ENCODE measurements around the gene NEUROG2. TPM values are rescaled to one million over a fixed set of nuclear protein-coding genes. Genes with fewer than 3 reads are reported as not detected.
A peak's percentile ranks its signal among the peaks of the same experiment; 100 is the strongest.
"Not testable (repeated sequence)": the region's sequence is repeated elsewhere in the genome, so short reads cannot be mapped to it uniquely, and the experiment has no call there.

Gene NEUROG2
- total and polyA plus RNA-seq, 2 donors (not counting 3 experiments of a cell fraction or from before 2014, with no cell fraction given): not detected

DNA sequence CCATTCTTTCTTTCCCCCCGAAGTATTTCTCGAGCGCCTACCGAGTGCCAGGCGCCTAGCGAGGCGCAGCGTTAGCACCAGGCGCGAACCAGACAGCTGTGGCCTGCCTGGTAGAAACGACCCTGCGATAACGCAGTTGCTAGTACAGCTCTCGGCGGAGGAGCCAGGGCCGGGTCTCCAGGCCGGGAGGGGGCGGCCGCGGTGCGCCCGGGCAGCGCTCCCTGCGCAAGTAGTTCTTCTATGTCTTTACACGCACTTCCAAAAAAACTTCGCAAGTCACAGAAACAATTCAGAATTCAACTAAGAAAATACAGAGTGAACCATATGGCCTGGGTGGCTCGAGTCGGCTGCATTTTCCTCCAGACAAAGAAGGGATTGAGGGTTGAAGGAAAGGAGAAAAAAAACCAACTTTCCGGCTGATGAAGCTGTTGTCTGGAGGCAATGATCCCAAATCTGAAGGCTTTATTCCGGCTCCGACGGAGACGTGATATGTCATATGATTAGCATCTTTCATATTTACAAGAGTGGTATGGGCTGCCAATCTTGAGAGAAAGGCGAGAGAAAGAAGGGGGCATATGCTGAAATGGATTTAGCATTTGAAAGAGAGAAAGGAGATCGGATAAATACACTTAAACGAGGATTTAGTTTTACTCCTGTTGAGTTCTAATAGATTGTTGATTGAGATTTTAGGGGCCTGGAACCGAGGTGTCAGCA is 7.2 kb upstream of the NEUROG2 start:
- Histone ChIP-seq H2AFZ (ENCODE audit: low read depth, low read length) (peak overlapping the region; percentile 30), H3K9me1 (replicated peaks; ENCODE audit: control insufficient read depth, extremely low read depth, insufficient read depth, low read length) (no peaks in the 10 kb centered on the region), H3K27me3 (ENCODE audit: control insufficient read depth in 2 of 2, insufficient read depth in 2 of 2, low read length in 2 of 2) (peaks cover 68 to 90% of the 10 kb centered on the region in 2 experiments), H3K4me3 (replicated peaks in 1 of 3; ENCODE audit: insufficient read depth in 1 of 3, low read depth in 1 of 3, low read length in 3 of 3) (peak overlapping the region; percentile 1 to 56 (median 18)), H3K9ac (replicated peaks; ENCODE audit: extremely low read depth, insufficient read depth, low read length) (no peak overlapping the region), H4K20me1 (replicated peaks; ENCODE audit: control insufficient read depth, extremely low read depth, insufficient read depth, low read length) (peaks cover 3% of the 10 kb centered on the region), H3K9me3 (replicated peaks; ENCODE audit: control insufficient read depth, insufficient read depth, low read length) (no peaks in the 10 kb centered on the region), H3K4me2 (ENCODE audit: insufficient read depth, low read length) (peak overlapping the region; percentile 80), H3K4me1 (ENCODE audit: control insufficient read depth, extremely low read depth, insufficient read depth, low read length) (peaks cover 10% of the 10 kb centered on the region), H3K79me2 (ENCODE audit: control insufficient read depth, insufficient read depth, low read length) (no peaks in the 10 kb centered on the region), H3K36me3 (ENCODE audit: control insufficient read depth in 2 of 2, extremely low read depth in 1 of 2, insufficient read depth in 2 of 2, low read length in 2 of 2) (no peaks in the 10 kb centered on the region), H3K27ac (ENCODE audit: insufficient read depth, low read depth, low read length) (no peak overlapping the region)
- dilution Hi-C loops (cut with MboI; ENCODE audit: extremely low pct_ligation_motif_present, low sequenced_read_pairs): no loop called here
- intact Hi-C loops (cut with micrococcal nuclease): loop anchor here (1.0 to 5.0 kb wide), 6 partner anchors 81 to 461 kb away; partner anchors contain the start of genes AP1AR, LARP7 and ZGRF1
- ChIA-PET CTCF (interaction anchor here (0.6 to 4.0 kb wide), 14 partner anchors 8 to 424 kb away, joined by 3 to 23 read pairs (median 5); no protein-coding TSS in a partner anchor), POLR2A (no interaction called here)
- FAIRE-seq: peak; percentile 62
- peak; percentile 49 for DNase-seq (ENCODE audit: low read depth, low spot score)
- TF ChIP-seq POLR2A (IDR thresholded peaks at IDR 0.05; ENCODE audit: low read depth, low read length) (no peak), EZH2 (IDR thresholded peaks at IDR 0.05; ENCODE audit: borderline replicate concordance, low read depth, low read length, severe bottlenecking) (peak; percentile 44)
- TF ChIP-seq, protein P1, sequence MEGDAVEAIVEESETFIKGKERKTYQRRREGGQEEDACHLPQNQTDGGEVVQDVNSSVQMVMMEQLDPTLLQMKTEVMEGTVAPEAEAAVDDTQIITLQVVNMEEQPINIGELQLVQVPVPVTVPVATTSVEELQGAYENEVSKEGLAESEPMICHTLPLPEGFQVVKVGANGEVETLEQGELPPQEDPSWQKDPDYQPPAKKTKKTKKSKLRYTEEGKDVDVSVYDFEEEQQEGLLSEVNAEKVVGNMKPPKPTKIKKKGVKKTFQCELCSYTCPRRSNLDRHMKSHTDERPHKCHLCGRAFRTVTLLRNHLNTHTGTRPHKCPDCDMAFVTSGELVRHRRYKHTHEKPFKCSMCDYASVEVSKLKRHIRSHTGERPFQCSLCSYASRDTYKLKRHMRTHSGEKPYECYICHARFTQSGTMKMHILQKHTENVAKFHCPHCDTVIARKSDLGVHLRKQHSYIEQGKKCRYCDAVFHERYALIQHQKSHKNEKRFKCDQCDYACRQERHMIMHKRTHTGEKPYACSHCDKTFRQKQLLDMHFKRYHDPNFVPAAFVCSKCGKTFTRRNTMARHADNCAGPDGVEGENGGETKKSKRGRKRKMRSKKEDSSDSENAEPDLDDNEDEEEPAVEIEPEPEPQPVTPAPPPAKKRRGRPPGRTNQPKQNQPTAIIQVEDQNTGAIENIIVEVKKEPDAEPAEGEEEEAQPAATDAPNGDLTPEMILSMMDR (IDR thresholded peaks at IDR 0.05; ENCODE audit: extremely low read depth in 1 of 2, insufficient read depth in 1 of 2, low read depth in 1 of 2, low read length in 2 of 2): peak; percentile 27 to 47
- BruUV-seq (replicated peaks): no TSS peak

DNA sequence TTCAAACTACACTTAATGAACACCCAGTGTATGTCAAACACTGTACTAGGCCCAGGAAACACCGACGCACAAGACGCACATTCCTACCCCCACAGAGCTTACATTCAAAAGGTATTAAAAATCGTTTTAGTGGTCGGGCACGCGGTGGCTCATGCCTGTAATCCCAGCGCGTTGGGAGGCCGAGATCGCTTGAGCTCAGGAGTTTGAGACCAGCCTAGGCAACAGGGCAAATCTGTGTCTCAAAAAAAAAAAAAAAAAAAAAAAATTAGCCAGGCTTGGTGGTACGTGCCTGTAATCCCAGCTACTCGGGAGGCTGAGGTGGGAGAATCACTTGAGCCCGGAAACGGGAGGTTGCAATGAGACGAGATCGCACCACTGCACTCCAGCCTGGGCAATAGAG is 6.5 kb upstream of the NEUROG2 start:
- H3K9me1 ChIP-seq (replicated peaks; ENCODE audit: control insufficient read depth, extremely low read depth, insufficient read depth, low read length); FAIRE-seq; H3K4me3 ChIP-seq (replicated peaks in 1 of 3; ENCODE audit: insufficient read depth in 1 of 3, low read depth in 1 of 3, low read length in 3 of 3); dilution Hi-C loops (cut with MboI; ENCODE audit: extremely low pct_ligation_motif_present, low sequenced_read_pairs); H3K79me2 ChIP-seq (ENCODE audit: control insufficient read depth, insufficient read depth, low read length); H4K20me1 ChIP-seq (replicated peaks; ENCODE audit: control insufficient read depth, extremely low read depth, insufficient read depth, low read length); H3K9ac ChIP-seq (replicated peaks; ENCODE audit: extremely low read depth, insufficient read depth, low read length); H3K4me2 ChIP-seq (ENCODE audit: insufficient read depth, low read length); H3K9me3 ChIP-seq (replicated peaks; ENCODE audit: control insufficient read depth, insufficient read depth, low read length); BruUV-seq (replicated peaks); H3K36me3 ChIP-seq (ENCODE audit: control insufficient read depth in 2 of 2, extremely low read depth in 1 of 2, insufficient read depth in 2 of 2, low read length in 2 of 2); H3K27ac ChIP-seq (ENCODE audit: insufficient read depth, low read depth, low read length); H3K4me1 ChIP-seq (ENCODE audit: control insufficient read depth, extremely low read depth, insufficient read depth, low read length); DNase-seq (ENCODE audit: low read depth, low spot score); H2AFZ ChIP-seq (ENCODE audit: low read depth, low read length): not testable (repeated sequence)
- POLR2A ChIA-PET: interaction anchor here (0.7 kb wide), 1 partner anchor 11 kb away, joined by 6 read pairs; no protein-coding TSS in a partner anchor
- CTCF ChIA-PET: interaction anchor here (0.6 to 4.0 kb wide), 11 partner anchors 9 to 423 kb away, joined by 3 to 23 read pairs (median 5); no protein-coding TSS in a partner anchor
- intact Hi-C loops (cut with micrococcal nuclease): loop anchor here (5.0 kb wide), 5 partner anchors 115 to 460 kb away; partner anchors contain the start of genes AP1AR, LARP7 and ZGRF1
- peaks cover 75 to 95% of the 10 kb centered on the region in 2 experiments for H3K27me3 ChIP-seq (ENCODE audit: control insufficient read depth in 2 of 2, insufficient read depth in 2 of 2, low read length in 2 of 2)

Measured in endothelial cell of umbilical vein (primary cell).